Panc1 (cell line): ENCODE measurements around the gene AGTR1.

Experiments
- CTCF ChIP-seq: fragments of 450-650 bp; IDR thresholded peaks from 2 replicates; pipeline ENCODE4 v1.5.1; 2017; ENCODE audit warnings: mild to moderate bottlenecking
- POLR2AphosphoS5 ChIP-seq: IDR thresholded peaks from 2 replicates; pipeline ENCODE4 v1.6.1; 2012; ENCODE audit warnings: mild to moderate bottlenecking, low read depth, low read length, moderate library complexity
- REST ChIP-seq, 2 experiments: IDR thresholded peaks; 2 replicates each; pipeline ENCODE4 v1.6.1; 2011 to 2012; ENCODE audit warnings: low read depth in 2 of 2, control low read depth in 1 of 2, low read length in 1 of 2, mild to moderate bottlenecking in 1 of 2, moderate library complexity in 1 of 2; ENCODE audit not compliant: insufficient read depth in 1 of 2

- TF ChIP-seq POLR2AphosphoS5 (no peak), CTCF (no peak), REST (IDR thresholded peaks at IDR 0.05; ENCODE audit: insufficient read depth in 1 of 2, low read depth in 2 of 2, low read length in 1 of 2) (no peak)
Observed at GRCh38 chr3:148698190-148698810, 597 bp downstream of the AGTR1 start.
